GM10248 (cell line): ENCODE data around the gene MYO5C.

Experiments used
- CTCF ChIA-PET: fragments of 300-600 bp; sonication (Branson Sonifier 250); formaldehyde crosslinking; extraction: SDS; loops from one replicate; lab custom pipeline; 2021; ENCODE audit warnings: antibody characterized with exemption; lab: Yijun Ruan, JAX
- POLR2A ChIA-PET: fragments of 350-650 bp; sonication (Branson Sonifier 250); formaldehyde crosslinking; extraction: SDS; loops from one replicate; lab custom pipeline; 2020; ENCODE audit warnings: antibody characterized with exemption; lab: Yijun Ruan, JAX
- DNase-seq: peaks from one replicate; pipeline ENCODE4 v3.0.0; 2012; ENCODE audit errors: extremely low spot score
- TF ChIP-seq, protein P1 (sequence below): IDR thresholded peaks from 2 replicates; pipeline ENCODE4 v1.5.1; 2012; ENCODE audit warnings: mild to moderate bottlenecking, low read depth; ENCODE audit errors: extremely low read depth, missing control alignments, control extremely low read depth

Gene MYO5C

DNA sequence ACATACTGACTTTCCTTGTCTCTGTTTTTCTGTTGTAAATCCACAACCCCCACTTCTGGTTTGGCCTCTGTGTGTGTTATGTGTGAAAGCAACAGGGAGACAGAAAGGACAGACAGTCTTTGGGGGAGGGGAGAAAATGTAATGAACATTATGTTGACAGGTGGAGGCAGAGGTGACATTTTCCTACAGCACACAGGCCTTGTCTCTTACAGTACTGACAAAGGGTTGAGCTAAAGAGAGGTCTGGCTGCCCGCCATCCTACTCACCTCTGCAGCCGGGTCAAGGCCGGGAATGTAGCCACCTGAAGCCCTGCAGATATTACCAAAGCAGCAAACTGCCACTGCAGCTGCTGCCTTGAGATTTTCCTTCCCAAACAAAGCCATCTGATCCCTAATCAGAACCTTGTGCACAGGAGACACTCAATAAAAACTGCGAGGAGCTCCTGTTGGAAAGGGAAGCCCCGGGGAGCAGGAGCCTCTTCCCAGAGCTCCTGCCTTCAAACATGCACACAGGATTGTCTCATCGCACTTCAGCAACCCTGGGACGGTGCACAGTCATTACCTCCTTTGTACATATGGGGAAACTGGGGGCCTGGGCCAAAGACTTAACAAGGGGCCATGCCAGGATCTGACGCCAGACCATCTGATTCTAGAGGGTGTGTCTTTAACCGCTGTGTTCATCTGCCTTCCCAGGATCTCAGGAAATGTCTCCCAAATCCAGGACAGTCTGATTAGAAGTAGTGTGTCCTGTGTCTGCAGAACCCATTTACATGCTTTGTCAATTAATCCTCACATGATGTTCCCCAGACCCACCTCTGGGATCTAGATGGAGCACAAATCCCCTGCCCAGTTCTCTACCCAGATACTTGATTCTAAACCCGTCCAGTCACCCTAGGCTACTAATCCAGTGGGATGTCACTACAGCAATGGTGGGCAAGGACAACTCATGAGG lies 14.2 kb downstream of the MYO5C start:
- CTCF ChIA-PET, result interaction anchor here (1.2 to 1.6 kb wide), 2 partner anchors 11 to 26 kb away, joined by 4 to 8 read pairs; no protein-coding TSS in a partner anchor
- POLR2A ChIA-PET, result no interaction called here
- DNase-seq, result no peak
- TF ChIP-seq, protein P1, sequence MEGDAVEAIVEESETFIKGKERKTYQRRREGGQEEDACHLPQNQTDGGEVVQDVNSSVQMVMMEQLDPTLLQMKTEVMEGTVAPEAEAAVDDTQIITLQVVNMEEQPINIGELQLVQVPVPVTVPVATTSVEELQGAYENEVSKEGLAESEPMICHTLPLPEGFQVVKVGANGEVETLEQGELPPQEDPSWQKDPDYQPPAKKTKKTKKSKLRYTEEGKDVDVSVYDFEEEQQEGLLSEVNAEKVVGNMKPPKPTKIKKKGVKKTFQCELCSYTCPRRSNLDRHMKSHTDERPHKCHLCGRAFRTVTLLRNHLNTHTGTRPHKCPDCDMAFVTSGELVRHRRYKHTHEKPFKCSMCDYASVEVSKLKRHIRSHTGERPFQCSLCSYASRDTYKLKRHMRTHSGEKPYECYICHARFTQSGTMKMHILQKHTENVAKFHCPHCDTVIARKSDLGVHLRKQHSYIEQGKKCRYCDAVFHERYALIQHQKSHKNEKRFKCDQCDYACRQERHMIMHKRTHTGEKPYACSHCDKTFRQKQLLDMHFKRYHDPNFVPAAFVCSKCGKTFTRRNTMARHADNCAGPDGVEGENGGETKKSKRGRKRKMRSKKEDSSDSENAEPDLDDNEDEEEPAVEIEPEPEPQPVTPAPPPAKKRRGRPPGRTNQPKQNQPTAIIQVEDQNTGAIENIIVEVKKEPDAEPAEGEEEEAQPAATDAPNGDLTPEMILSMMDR, result no peak

DNA sequence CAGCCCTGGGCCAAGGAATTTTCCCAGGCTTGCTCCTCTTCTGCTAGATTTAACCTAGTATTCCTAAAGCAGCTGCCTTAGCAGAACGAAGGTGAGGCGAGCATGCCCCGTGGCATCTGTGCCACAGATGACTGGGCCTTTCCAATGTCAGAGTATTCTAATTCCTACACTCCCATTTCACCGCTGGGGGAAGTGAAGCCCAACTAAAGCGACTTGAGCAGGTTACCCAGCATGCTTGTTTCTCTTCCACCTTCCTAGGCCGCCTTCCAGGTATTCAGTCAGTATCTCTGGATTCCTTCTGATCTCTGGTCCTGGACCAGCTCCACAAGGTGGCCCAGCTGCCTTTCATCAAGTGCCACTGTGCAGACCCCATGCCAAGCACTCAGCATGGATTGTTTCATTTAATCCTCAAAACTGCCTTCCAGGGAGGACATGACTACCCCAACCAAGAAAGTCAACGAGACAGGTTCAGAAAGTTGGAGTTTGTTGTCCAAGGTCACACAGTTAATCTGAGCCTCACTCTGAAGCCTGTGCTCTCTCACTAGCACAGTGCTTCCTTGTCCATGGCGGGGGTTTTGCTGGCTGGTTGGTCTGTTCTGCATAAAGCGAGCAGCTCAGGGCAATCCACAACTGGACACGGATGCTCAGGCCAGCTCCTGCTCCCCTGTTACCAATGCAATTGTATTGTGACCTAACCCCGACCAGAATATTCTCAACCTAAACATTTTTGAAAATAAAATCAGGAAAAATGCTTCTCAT lies 15.1 kb downstream of the MYO5C start:
- DNase-seq, result no peak
- TF ChIP-seq, protein P1, result no peak
- POLR2A ChIA-PET, result no interaction called here
- CTCF ChIA-PET, result interaction anchor here (1.2 to 6.7 kb wide), 4 partner anchors 12 to 351 kb away, joined by 3 to 48 read pairs (median 6); no protein-coding TSS in a partner anchor

DNA sequence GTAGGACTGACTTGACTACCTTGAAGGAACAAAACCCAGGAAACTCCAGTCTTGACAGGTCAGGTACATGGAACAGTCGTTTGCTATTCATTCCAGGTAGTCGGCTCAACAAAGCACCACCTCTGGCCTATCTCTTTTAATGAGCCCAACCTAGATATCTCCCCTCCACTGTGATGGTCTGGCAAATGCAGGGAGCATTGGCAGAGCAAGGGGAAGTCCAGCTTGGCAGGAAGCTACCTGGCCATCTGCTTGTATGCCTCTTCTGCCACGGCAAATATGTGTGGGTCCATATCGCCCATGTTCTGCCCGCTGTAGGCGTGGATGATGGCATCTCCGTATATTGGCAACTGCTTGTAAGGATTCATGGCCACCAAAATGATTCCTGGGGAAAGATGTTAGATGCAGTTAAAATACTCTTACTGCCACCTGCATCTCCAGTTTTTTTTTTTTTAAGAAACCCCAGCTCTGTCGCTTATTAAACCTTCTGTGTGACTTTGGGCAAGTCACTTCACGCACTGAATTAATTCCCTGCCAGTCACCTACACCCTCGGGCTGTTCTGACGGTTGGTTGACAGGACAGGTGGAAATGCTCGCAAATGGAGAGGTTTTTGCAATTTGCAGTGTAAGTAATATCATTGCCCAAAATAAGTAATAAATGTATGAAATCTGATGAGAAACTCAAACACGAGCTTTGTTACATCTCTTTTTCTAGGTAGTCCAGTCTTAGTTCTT lies 16.8 kb downstream of the MYO5C start:
- CTCF ChIA-PET, result interaction anchor here (0.9 to 6.7 kb wide), 3 partner anchors 9 to 52 kb away, joined by 3 to 48 read pairs (median 5); no protein-coding TSS in a partner anchor
- no peak for DNase-seq
- POLR2A ChIA-PET, result no interaction called here
- TF ChIP-seq, protein P1, result no peak

DNA sequence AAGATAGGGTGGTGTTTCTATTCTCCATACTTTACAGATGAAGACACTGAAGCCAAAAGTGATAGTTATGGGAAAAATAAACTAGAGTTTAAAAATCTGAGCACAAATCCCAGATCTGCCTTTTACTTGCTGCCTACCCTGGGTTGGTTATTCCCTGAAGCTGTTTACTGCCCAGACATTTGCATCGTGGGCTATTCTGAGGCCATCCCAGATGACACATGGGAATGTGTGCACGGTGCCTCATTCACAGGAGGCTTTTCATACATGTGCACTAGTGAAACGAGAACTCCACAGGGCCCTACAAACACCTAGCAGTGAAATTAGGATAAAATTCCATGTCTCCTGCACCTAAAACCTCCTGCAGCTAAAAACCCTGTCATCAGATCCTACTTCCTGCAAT lies 17.5 kb downstream of the MYO5C start:
- DNase-seq, result no peak
- TF ChIP-seq, protein P1, result no peak
- ChIA-PET POLR2A (no interaction called here), CTCF (interaction anchor here (6.7 kb wide), 1 partner anchor 19 kb away, joined by 48 read pairs; no protein-coding TSS in a partner anchor)

DNA sequence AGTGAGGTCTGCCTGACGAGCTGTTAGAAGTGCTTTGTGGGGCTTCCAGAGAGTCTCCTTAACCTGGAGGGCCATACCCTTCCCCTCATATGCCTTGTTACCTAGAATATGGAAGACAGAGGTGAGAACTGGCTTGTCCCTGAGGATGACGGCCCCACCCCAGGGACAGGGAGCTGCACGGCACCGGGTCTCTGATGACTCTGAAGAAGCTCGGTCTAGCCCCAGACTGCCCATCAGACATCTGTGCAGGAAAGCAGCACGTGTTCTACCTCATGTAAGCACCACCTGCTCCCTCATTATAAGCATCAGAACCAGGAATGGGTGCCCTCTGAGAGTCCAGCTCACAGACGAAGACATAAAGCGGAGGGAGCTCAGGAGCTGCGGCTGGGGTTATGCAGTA lies 18.0 kb downstream of the MYO5C start:
- CTCF ChIA-PET, result interaction anchor here (6.7 kb wide), 1 partner anchor 19 kb away, joined by 48 read pairs; no protein-coding TSS in a partner anchor
- DNase-seq, result no peak
- POLR2A ChIA-PET, result no interaction called here
- TF ChIP-seq, protein P1, result no peak
